GM21423 (cell line): ENCODE results near the gene RNF5.
"Not testable (repeated sequence)": the region's sequence is repeated elsewhere in the genome, so short reads cannot be mapped to it uniquely, and the experiment has no call there.

Experiments
- ATAC-seq: cut with Tn5 transposase; IDR thresholded peaks from one replicate; pipeline ENCODE4 v1.9.1; 2021; ENCODE audit warnings: mild to moderate bottlenecking, moderate library complexity; ENCODE audit not compliant: unreplicated experiment

The RNF5 gene

DNA sequence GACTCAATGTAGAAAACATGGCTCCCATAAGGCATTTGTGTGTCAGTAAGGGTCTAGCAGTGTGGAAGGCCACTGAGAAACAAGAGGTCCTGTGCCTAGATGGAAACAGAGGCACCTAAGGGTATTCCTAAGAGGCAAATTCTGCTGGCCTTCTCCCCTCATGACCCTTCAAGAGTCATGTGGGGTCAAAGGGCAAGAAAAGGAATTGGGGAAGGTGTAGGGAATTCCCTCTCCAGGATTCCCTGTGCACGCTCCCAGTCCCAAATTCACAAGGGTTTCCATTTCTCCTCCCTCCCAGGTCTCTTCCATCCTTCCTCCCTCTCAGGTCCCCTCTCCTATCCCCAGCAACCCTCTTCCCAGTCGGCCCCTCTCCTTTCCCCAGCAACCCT, 2.9 kb upstream of the RNF5 start:
- no peak for ATAC-seq

DNA sequence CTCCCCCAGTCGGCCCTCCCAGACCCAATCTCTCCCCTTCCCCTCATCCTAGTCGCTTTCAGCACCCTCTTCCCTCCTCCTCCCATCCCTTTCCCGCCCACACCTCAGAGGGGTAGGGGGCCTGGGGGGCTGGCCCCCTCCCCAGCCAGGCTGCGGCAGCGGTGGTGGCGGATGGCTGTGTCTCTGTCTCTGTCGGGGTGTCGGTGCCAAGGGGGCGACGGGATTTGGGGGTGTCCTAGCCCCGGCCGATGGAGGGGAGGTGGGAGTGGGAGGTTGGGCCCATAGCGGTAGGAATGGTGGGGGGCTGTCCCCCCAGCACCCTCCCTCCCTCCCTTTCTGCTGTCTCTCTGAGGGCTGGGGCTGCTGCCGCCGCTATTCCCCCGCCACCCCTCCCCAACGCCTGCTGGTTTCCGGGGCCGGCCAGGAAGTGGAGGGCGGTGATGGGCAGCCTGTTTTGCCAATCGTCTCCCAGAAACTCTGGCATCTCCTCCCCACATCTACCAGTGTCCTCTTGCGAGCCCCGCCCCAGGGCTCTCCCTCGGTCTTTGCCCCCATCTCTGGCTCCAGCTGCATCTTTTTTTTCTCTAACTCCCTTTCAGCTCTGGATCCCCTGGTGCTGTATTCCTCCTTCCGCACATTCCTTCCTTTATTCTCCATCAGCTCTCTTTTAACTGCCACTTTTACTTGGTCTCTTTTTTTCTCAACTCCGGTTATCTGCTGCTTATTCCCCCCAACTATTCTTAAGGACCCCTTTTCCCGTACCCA, 2.3 kb upstream of the RNF5 start, which contains the start of gene AGPAT1:
TSS of gene AGPAT1 (minus strand) at position 374 of the 765 bp plus-strand sequence. CDS start 4,588 bp downstream, outside the sequence.
- peak; percentile 34 for ATAC-seq

DNA sequence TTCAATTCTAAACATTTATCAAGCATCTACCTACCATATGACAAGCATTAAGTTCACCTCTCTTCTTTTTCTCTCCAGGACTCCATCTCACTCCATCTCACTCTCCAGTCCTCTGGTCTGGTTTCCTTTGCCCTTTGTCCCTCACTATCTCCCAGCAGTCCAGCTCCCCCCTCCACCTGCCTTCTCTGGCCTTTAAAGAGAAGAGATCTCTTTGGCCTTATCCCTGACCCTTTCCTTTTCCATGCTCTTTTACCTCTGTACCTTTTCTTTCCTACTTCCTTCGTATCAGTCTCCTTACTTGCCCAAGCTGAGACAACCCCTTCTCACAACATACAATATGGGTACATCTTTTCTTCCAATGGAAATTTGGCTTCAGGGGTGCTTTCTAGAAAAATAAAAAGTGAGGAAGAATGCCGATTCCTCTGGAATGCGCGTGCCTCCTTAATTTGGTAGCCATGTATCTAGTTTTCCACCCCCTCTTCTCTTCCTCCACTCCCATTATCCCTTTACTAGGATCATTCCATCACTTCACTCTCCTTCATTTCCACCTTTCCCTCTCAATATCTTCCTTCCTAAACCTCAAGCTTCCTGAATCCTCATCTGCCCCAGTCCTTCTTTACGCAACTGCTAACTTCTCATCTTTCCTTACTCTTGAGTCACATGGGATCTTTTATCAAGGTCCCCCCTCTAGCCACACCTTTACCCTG, 1.6 kb upstream of the RNF5 start:
- no peak for ATAC-seq

DNA sequence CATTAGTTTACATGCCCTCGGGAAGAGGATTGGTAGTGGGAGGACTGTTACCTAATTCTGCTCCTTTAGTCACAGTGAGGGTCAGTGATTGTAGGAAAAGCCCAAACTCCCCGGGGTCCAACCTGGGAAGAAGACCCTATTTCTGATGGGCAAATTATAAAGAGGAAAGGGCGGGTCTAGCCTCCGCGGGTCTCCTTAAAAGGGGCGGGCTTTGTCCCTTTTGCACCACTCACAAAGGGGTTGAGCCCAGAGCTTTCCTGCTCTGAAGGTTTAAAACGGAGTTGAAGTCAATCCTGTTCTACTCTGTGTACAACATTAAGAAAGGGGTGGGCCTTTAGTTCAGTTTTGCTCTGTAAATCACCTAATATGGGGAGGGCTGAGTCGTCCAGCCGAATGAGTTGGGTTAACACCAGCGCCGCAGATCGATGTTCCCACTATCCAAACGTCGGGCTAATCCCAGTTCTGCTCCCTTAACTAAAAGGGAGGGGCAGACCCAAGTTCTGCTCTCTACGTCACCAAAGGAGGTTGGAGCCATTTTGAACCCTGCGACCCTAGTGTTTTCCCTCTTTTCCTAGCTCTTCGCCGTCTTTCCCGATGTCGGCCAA, 920 bp upstream of the RNF5 start:
- no peak for ATAC-seq

DNA sequence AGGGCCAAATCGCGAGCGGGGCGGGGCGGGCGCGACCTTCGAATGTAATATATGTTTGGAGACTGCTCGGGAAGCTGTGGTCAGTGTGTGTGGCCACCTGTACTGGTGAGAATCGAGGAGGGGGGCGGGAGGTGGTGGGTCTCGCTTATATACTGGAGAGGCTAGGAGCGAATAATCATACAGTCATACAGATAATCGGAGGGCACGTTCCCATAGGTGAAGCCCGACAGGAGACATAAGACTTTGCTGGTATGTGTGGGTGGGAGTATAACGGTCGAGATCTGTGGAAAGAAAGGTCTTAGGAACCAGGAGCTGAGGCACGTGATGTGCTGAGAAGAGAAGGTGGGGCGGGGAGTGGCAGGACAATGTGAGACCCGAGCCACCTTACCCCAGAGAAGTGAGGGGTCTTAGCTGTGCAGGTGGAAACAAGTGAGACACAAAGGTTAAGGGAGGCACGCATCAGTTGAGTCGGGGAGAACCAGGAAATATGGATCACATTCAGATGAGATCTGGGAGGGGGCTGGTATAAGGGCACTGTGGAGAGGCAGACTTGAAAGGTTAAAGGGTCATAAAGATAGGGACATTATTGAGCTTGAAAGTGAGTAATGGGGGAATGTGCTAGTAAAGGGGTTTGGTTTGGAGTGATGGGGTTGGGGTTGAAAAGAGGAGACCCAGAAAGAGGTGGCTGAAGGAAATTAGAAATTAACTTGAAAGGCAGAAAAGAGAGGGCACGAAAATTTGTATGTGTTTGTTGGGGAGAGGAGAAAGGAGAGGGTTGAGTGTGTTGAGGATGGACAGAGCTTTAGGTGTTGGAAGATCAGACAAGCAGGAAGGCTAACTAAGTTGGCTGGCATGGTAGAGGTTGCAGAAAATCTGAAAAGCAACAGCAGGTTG, 589 bp downstream of the RNF5 start:
- no peak for ATAC-seq

DNA sequence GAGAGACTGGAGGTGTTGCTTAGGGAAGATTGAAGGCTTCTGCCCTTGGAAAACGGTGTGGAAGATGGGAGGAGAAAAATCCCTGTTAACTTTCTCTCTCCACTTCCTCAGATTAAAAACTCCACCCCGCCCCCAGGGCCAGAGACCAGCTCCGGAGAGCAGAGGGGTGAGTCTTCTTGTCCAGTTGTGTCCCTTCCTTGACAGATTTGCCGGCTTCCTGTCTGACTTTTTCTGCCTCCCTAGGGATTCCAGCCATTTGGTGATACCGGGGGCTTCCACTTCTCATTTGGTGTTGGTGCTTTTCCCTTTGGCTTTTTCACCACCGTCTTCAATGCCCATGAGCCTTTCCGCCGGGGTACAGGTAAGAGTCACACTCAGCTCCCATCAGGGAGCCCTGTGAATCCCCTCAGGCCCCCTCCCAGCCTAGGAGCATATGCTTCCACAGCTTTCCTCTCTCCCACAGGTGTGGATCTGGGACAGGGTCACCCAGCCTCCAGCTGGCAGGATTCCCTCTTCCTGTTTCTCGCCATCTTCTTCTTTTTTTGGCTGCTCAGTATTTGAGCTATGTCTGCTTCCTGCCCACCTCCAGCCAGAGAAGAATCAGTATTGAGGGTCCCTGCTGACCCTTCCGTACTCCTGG, 1.7 kb downstream of the RNF5 start:
- no peak for ATAC-seq

DNA sequence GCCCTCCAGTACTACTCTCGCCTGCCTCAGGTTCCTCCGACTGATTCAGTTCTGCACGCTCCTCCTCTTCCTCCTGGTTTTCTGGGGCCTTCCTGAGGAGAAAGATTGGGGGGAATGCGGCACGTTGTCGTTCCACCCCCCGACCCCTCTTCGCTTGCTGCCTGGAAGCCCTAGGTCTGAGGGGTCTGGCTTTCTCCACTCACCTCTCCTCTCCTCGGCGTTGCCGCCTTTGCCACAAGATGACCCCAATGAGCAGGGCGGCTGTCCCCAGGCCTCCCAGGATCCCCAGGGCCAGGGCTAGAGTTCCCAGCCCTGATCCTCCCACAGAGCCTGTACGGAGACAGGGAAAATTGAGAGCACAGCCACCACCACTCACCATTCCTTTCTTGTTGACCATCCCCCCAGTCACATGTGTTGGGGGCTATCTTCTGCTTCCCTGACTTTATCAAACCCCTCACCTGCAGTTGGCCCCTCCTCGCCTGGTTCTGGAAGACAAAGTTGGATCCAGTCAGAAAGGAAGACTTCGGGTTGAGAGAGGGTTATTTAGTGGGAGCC, 3.0 kb downstream of the RNF5 start:
- no peak for ATAC-seq

DNA sequence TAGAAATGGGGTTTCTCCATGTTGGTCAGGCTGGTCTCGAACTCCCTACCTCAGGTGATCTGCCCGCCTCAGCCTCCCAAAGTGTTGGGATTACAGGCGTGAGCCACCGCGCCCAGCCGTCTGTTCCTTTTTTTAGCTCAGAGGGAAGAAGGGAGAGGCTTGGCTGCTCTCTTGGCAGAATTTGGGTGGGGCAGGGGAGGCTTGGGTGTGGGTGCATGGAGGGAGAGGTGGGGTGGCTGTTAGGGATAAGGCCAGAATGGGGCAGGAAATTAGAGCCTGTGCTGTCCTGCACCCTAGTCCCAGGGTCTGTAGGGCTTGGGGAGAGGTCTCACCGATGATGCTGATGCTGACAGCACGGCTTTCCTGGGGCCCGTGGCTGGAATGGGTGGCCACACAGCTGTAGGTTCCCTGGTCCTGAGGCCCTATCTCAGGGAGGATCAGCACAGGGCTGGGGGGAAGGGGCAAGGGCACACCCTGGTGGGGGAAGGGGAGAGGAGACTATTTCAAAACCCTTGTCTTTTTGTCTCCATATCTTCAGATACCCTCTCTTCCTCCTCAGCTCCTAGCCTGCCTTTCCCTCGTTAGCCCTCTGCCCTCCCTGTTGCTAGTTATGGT, 3.8 kb downstream of the RNF5 start:
- no peak for ATAC-seq

DNA sequence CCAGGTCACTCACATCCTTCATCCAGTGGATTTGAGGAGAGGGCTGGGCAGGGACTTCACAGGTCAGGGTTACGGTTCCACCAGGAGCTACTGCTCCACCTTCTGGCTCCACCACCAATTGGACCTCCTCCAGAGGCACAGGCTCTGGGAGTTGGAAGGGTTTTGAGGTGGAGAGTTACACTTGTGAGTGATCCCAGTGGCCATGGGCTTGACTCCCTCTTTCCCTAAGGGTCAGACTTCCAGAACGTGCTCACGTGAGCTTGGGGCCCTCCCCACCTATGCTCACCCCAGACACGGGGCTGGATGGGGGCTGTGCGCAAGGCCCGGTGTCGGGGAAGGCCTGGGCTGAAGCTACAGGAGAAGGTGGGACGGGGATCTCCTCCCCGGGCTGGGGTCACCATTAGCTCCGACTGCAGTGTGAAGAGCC, 4.4 kb downstream of the RNF5 start:
- ATAC-seq = no peak

DNA sequence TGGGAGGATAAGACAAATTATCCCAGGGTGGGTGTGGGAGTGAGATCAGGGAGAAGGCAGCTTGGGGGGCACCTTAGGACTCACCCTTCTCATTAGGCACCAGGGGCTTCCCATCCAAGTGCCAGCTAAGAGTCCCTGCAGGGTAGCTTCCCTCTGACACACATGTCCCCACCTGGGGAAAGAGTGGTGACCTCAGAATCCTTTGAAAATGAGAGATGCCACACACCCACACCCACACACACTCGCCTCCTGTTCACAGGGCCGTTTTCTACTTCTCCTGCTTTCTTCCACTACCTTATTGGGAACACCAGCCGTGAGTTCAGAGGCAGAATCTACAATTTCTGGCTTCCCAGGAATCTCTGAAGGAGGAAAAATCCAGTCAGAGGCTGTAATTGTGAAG, 4.8 kb downstream of the RNF5 start:
- no peak for ATAC-seq

DNA sequence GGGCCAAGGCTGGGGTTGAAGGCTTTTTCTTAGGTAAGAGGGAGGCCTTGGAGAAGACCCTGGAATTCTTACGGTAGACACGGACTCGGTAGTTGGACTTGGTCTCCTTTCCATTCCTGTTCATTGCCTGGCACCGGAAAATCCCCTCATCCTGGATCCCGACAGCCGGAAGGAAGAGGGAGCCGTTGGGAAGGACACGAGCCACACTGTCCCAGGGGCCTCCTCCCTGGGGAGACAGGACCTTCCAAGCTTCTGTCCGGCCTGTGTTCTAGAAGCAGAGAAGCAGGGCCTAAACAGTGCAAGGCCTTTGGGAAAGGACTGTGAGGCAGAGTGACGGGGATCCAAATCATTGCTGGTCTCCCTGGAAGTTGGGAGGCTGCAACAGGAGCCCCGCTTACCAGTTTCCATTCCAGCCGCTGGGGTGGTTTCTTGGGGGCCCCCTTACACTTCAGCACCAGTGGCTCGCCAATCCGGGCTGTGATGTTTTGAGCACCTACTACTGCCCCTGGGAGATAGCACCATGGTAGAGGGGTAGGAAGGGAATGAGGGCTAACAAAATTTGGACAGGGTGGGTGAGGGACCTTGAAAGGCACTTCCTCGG, 5.4 kb downstream of the RNF5 start:
- ATAC-seq = no peak

DNA sequence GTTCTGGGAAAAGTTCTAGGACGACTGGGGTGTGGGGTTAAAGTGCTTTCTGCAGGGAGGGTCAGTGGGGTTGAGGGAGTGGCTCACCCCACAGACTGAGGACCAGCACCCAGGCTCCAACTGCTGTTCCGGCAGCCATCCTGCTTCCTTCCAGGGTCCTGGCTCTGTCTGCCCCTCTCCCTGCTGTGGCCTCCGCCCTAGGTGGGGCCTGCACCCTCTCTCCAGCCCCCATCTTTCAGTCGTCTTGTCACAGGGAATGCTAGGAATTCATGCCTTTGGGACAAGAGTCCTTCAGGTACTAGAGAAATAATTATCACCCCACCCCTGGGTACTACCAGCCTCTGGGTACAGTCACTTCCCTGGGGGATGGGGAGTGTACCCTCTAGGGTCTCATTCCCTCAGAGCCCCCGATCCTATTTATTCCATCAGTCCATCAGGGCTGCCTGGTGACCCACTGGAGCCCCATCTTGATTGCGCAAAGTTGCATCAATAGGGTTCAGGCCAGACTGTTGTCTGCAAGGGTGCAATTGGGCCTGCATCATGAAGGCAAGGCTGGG, 6.0 kb downstream of the RNF5 start, which contains the start of gene AGER:
TSS of gene AGER (minus strand) at position 170 of the 557 bp plus-strand sequence. CDS start at position 139, 31 bp downstream.
- ATAC-seq = no peak

DNA sequence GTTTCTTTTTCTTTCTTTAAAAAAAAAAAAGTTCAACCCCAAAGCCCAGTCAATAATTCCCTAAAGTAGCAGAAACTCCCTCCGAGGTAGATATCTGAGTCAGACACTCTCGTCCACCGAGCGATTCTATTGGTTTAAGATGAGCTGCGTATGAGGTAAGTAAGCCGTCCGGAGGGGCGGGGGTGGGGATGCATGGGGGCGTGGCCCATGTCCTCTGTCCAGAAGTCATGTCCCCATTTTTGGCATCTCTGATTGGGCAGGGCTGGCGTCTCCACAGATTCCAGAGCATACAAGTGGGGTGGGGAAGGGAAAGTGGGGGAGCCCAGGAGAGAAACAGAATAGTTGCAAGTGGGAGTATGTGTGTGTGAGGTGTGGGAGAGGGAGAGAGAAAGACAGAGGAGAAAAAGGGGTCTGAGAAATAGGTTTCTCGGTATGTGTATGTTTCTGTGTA, 7.5 kb downstream of the RNF5 start:
- not testable (repeated sequence) for ATAC-seq

DNA sequence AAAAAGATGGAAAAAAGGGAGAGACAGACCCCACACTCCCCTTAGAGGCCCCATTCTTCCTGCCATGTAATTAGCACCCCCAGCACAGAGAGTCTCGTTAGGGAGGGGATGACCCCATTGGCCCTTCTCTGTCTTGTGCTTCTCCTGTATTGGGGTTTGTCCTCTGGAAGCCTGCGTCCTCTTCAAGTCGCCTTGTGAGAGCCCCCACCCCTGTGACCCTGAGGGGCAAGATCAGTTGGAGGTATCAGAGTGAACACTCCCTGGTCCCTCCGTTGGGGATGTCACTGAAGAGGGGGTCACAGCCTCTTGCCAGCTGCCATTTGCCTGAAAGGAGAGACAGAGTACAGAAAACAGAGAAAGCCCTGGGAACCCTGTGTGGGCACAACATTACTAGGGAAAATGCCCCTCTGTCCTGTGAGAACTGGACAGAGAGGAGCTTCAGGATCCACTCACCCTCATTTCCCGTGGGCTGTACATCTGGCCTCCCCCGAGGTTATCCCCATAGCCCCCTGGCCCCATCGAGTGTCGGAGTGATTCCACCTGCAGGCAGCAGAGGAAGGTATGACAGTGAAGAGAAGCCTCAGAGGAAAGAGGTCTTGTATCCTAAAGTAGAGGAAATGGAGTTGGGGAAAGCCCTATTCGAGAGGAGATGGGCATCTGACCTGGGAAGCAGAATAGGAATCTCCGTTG, 8.1 kb downstream of the RNF5 start:
- ATAC-seq = not testable (repeated sequence)

DNA sequence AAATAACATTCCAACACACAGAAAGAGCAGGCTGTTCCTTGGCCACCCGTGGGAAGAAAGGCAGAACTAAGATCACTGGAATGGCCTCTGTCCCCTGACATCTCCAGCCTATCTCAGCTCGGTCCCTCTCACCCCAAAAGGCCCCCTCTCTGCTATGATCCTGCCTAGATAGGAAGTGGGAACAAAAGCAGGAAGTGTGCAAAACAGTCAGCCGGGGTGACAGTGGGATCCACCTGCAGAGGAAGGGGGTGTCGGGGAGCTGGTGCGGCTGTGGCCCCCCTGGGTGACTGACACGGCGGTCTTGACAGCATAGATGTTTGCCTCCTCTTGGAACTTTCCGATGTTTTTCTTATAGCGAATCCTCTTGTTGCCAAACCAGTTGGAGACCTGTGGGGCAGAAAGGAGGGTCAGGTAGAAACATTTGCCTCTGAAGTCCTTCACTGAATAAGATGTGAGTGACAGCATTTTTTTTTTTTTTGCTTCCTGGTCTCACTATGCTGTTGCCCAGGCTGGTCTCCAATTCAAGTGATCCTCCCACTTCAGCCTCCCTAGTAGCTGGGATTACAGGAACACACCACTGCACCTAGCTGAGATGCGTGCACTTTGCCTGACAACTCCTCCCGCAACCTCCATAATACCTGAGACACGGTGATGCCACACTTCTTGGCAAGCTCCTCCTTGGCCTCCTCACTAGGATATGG, 9.0 kb downstream of the RNF5 start:
- no peak for ATAC-seq

DNA sequence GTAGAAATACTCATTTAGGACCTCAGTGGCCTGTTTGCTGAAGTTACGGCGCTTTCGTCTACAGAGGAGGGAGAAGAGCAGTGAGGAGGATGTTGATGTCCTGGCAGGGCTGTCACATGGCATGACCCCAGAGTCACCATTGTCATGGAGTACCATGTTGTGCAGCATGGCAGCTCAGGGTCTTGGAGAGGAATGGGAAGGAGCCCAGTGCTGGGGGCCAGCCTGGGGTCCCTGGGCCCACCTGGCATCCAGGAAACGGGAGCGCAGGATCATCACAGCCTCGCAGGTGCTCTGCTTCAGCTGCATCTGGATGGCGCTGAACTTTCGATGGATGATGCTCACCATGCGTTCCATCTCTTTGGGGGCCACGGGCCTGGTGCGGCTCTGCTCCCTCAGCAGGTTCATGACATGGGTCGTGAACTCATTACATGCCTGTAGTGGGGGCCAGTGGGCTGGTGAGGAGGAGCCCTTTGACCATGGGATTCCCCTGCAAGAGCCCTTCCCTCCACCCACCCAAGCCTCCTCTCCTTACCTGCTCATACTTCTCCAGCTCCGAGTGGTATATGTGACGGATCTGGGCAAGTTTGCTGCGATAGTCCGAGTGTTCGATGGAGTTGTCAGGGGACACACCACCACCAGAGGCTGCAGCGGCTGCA, 9.6 kb downstream of the RNF5 start:
- ATAC-seq = not testable (repeated sequence)
